SK-N-SH (cell line): Measurements from ENCODE around the gene MORC3. TPM values are rescaled to one million over a fixed set of nuclear protein-coding genes. Genes with fewer than 3 reads are reported as not detected.
"Not testable (repeated sequence)": the region's sequence is repeated elsewhere in the genome, so short reads cannot be mapped to it uniquely, and the experiment has no call there.

ENCODE experiments used
- CTCF ChIA-PET: fragments of 300-600, 350-600 bp; formaldehyde crosslinking; extraction: SDS; loops from one replicate; lab custom pipeline; 2021; lab: Yijun Ruan, JAX
- POLR2A ChIA-PET: fragments of 350-600 bp; sonication (Branson Sonifier 250); formaldehyde crosslinking; extraction: SDS; loops from one replicate; lab custom pipeline; 2020; ENCODE audit warnings: antibody characterized with exemption, inconsistent platforms; lab: Yijun Ruan, JAX
- DNase-seq: peaks from one replicate; pipeline ENCODE4 v3.0.0; 2012
- H2AFZ ChIP-seq: fragments of 200-600 bp; sonication (generic); 2 replicates; pipeline ENCODE4 v1.8.1; 2016; ENCODE audit warnings: antibody characterized with exemption, mild to moderate bottlenecking, low read depth
- H3F3A ChIP-seq: fragments of 200-600 bp; sonication (generic); replicated peaks from 2 replicates; pipeline ENCODE3; 2016; ENCODE audit warnings: antibody characterized with exemption, mild to moderate bottlenecking; ENCODE audit not compliant: insufficient read depth
- H3K27ac ChIP-seq, 2 experiments: fragments of 200-500 bp in 1 of 2; fragments of 200-600 bp in 1 of 2; sonication (Bioruptor generic) in 1 of 2; sonication (generic), shearing (Covaris generic) in 1 of 2; 2 replicates each; pipeline versions ENCODE4 v1.5.1 to v1.6.1; 2014 to 2016; ENCODE audit warnings: low read depth in 2 of 2, inconsistent platforms in 1 of 2, low read length in 1 of 2, mild to moderate bottlenecking in 1 of 2, mixed read lengths in 1 of 2
- H3K27me3 ChIP-seq: fragments of 200-600 bp; sonication (generic), shearing (Covaris generic); 2 replicates; pipeline ENCODE4 v1.6.1; 2016; ENCODE audit warnings: mixed run types; ENCODE audit not compliant: insufficient read depth
- H3K36me3 ChIP-seq, 2 experiments: fragments of 200-500 bp in 1 of 2; fragments of 200-600 bp in 1 of 2; sonication (Bioruptor generic) in 1 of 2; sonication (generic) in 1 of 2; replicated peaks in 1 of 2; 2 replicates each; pipeline versions ENCODE3 to v1.5.1; 2014 to 2016; ENCODE audit warnings: low read length in 1 of 2, mild to moderate bottlenecking in 1 of 2; ENCODE audit not compliant: insufficient read depth in 2 of 2, control insufficient read depth in 1 of 2
- H3K4me1 ChIP-seq, 2 experiments: fragments of 200-500 bp in 1 of 2; fragments of 200-600 bp in 1 of 2; sonication (Bioruptor generic) in 1 of 2; sonication (generic), shearing (Covaris generic) in 1 of 2; 2 replicates each; pipeline versions ENCODE4 v1.5.1 to v1.6.1; 2014 to 2016; ENCODE audit warnings: low read depth in 1 of 2, low read length in 1 of 2, mixed run types in 1 of 2; ENCODE audit not compliant: insufficient read depth in 2 of 2, control insufficient read depth in 1 of 2
- H3K4me2 ChIP-seq: fragments of 200-600 bp; sonication (generic), shearing (Covaris generic); 2 replicates; pipeline ENCODE4 v1.6.1; 2017; ENCODE audit warnings: mixed run types
- H3K4me3 ChIP-seq, 2 experiments: fragments of 200-500 bp in 1 of 2; fragments of 200-600 bp in 1 of 2; sonication (Bioruptor generic) in 1 of 2; sonication (generic), shearing (Covaris generic) in 1 of 2; 2 replicates each; pipeline versions ENCODE4 v1.5.1 to v1.8.1; 2014 to 2016; ENCODE audit warnings: low read depth in 2 of 2, inconsistent platforms in 1 of 2, low read length in 1 of 2, mild to moderate bottlenecking in 1 of 2, mixed read lengths in 1 of 2, moderate library complexity in 1 of 2
- H3K79me2 ChIP-seq: fragments of 200-600 bp; sonication (generic); 2 replicates; pipeline ENCODE4 v1.8.1; 2017; ENCODE audit warnings: mild to moderate bottlenecking; ENCODE audit not compliant: insufficient read depth
- H3K9ac ChIP-seq: fragments of 200-600 bp; sonication (generic); 2 replicates; pipeline ENCODE4 v1.6.1; 2017; ENCODE audit warnings: mixed run types
- H3K9me2 ChIP-seq: fragments of 200-600 bp; sonication (generic); 2 replicates; pipeline ENCODE4 v1.6.1; 2017; ENCODE audit warnings: mixed run types
- H3K9me3 ChIP-seq: fragments of 200-600 bp; sonication (generic); 2 replicates; pipeline ENCODE4 v1.6.1; 2017; ENCODE audit warnings: mixed run types, mild to moderate bottlenecking, moderate library complexity
- H4K20me1 ChIP-seq: fragments of 200-600 bp; sonication (generic); 2 replicates; pipeline ENCODE4 v1.6.1; 2017; ENCODE audit warnings: mild to moderate bottlenecking, mixed run types; ENCODE audit not compliant: insufficient read depth
- CHD2 ChIP-seq: fragments of 150-350 bp; IDR thresholded peaks from 2 replicates; pipeline ENCODE4 v1.6.1; 2018; ENCODE audit warnings: low read length; ENCODE audit not compliant: partially characterized antibody
- ELF1 ChIP-seq: IDR thresholded peaks from 2 replicates; pipeline ENCODE4 v1.4.0; 2012
- EP300 ChIP-seq, 2 experiments: IDR thresholded peaks; 2 replicates each; pipeline versions ENCODE4 v1.4.0 to v1.6.1; 2012; ENCODE audit warnings: borderline replicate concordance in 1 of 2, low read depth in 1 of 2, low read length in 1 of 2
- FOSL2 ChIP-seq: IDR thresholded peaks from 2 replicates; pipeline ENCODE4 v1.4.0; 2012; ENCODE audit warnings: low read depth, mild to moderate bottlenecking, moderate library complexity, borderline replicate concordance
- GABPA ChIP-seq: IDR thresholded peaks from 2 replicates; pipeline ENCODE4 v1.4.0; 2012; ENCODE audit warnings: low read depth, mild to moderate bottlenecking
- GATA2 ChIP-seq: sonication (generic); formaldehyde crosslinking; IDR thresholded peaks from 2 replicates; pipeline ENCODE4 v1.5.0; 2020; ENCODE audit warnings: mild to moderate bottlenecking, missing genetic modification reagents
- RAD21 ChIP-seq: IDR thresholded peaks from 2 replicates; pipeline ENCODE4 v1.6.1; 2012; ENCODE audit warnings: mild to moderate bottlenecking, low read length
- RCOR1 ChIP-seq: fragments of 150-350 bp; IDR thresholded peaks from 2 replicates; pipeline ENCODE4 v1.6.1; 2017; ENCODE audit warnings: antibody characterized with exemption, low read length
- RFX5 ChIP-seq: IDR thresholded peaks from 2 replicates; pipeline ENCODE4 v1.6.1; 2012; ENCODE audit warnings: mild to moderate bottlenecking, improper control_type of control experiment, low read length
- TCF12 ChIP-seq: IDR thresholded peaks from 2 replicates; pipeline ENCODE4 v1.4.0; 2012
- TEAD4 ChIP-seq: IDR thresholded peaks from 2 replicates; pipeline ENCODE4 v1.4.0; 2012; ENCODE audit warnings: mild to moderate bottlenecking, borderline replicate concordance; ENCODE audit not compliant: insufficient read depth
- WGBS: methylation state at CpG from one replicate; pipeline ENCODE4 v1.1.6; 2017; ENCODE audit warnings: low lambda C conversion rate; 5-methylcytosine and 5-hydroxymethylcytosine counted together
- polyA plus RNA-seq, 3 experiments: library from polyadenylated mRNA; depleted of rRNA; stranded (reverse); fragments of >200 nt; gene quantifications; 2 replicates each; pipeline ENCODE4 v1.2.3, GENCODE V29; 2012
- TF ChIP-seq, protein P1 (sequence below): fragments of 200-600 bp; sonication (generic); IDR thresholded peaks from 2 replicates; pipeline ENCODE4 v1.6.1; 2017; ENCODE audit warnings: antibody characterized with exemption, mild to moderate bottlenecking, moderate library complexity
- TF ChIP-seq, protein P2 (sequence below): fragments of 150-350 bp; IDR thresholded peaks from 2 replicates; pipeline ENCODE4 v1.6.1; 2016; ENCODE audit warnings: mild to moderate bottlenecking, low read depth, low read length
- TF ChIP-seq, protein P3 (sequence below): IDR thresholded peaks from 2 replicates; pipeline ENCODE4 v1.4.0; 2012; ENCODE audit warnings: low read depth
- TF ChIP-seq, protein P4 (sequence below): IDR thresholded peaks from 2 replicates; pipeline ENCODE4 v1.4.0; 2012; ENCODE audit warnings: low read depth, borderline replicate concordance

MORC3 gene
- polyA plus RNA-seq, 1 of the 3 experiments (the other 2 are of a cell fraction), result 8.2 TPM

DNA sequence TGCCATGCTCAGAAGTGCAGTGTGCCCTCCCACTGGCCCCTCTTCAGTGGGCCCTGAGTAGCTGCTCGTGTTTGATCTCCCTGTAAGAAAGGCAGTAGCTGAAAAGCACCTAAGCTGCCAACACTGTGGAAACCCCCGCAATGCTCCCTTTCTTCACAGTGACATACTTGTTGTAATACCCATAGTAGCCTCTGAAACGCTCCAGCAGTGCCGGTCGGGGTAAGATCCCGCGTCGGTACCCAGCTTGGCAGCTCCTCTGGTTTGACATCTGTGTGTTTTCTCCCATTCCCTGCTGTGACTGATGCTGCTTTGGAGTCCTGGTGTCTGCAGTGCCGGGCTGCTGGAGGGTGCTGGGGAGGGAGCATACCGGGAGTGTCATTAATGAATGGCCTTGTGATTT lies 68.8 kb downstream of the MORC3 start:
- no peak overlapping the region for H2AFZ ChIP-seq
- CTCF ChIA-PET, result interaction anchor here (0.9 to 1.6 kb wide), 3 partner anchors 9 to 39 kb away, joined by 3 read pairs; no protein-coding TSS in a partner anchor
- no peak for TF ChIP-seq TEAD4
- TF ChIP-seq, protein P1, sequence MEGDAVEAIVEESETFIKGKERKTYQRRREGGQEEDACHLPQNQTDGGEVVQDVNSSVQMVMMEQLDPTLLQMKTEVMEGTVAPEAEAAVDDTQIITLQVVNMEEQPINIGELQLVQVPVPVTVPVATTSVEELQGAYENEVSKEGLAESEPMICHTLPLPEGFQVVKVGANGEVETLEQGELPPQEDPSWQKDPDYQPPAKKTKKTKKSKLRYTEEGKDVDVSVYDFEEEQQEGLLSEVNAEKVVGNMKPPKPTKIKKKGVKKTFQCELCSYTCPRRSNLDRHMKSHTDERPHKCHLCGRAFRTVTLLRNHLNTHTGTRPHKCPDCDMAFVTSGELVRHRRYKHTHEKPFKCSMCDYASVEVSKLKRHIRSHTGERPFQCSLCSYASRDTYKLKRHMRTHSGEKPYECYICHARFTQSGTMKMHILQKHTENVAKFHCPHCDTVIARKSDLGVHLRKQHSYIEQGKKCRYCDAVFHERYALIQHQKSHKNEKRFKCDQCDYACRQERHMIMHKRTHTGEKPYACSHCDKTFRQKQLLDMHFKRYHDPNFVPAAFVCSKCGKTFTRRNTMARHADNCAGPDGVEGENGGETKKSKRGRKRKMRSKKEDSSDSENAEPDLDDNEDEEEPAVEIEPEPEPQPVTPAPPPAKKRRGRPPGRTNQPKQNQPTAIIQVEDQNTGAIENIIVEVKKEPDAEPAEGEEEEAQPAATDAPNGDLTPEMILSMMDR, result peak; percentile 36
- TF ChIP-seq, all 33 proteins: peak for 1
- Histone ChIP-seq H3K27ac (no peak overlapping the region), H3F3A (no peaks in the 10 kb centered on the region), H3K4me1 (peaks cover 0 to 4% of the 10 kb centered on the region in 2 experiments; a peak in 1 of 4 replicates), H3K4me3 (no peak overlapping the region), H3K79me2 (0 out of 2 replicates have a peak, but pooled peaks cover 3% of the 10 kb centered on the region), H3K9me2 (no peaks in the 10 kb centered on the region), H3K36me3 (no peaks in the 10 kb centered on the region), H3K9me3 (no peaks in the 10 kb centered on the region), H3K4me2 (no peak overlapping the region), H3K27me3 (no peaks in the 10 kb centered on the region), H4K20me1 (no peaks in the 10 kb centered on the region), H3K9ac (no peak overlapping the region)
- POLR2A ChIA-PET, result no interaction called here
- WGBS, result 70% methylated on average over 3 of the region's 10 CpGs
- DNase-seq, result peak; percentile 49

DNA sequence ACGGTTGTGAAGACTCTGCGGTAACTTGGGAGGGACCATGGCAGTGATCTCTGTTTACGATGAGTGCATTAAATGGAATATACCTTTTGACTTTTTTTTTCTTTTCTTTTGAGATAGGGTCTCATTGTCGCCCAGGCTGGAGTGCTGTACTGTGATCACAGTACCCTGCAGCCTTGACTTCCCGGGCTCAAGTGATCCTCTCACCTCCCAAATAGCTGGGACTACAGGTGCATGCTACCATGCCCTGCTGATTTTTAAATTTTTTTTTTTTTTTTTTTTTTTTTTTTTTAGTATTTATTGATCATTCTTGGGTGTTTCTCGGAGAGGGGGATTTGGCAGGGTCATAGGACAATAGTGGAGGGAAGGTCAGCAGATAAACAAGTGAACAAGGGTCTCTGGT lies 71.7 kb downstream of the MORC3 start:
- H3K4me3 ChIP-seq, H3K36me3 ChIP-seq, H3K27me3 ChIP-seq, H3K9ac ChIP-seq, H3K9me3 ChIP-seq, H3K9me2 ChIP-seq, H3K79me2 ChIP-seq, H3F3A ChIP-seq, H3K4me2 ChIP-seq, DNase-seq, H3K4me1 ChIP-seq, H3K27ac ChIP-seq, H2AFZ ChIP-seq, POLR2A ChIA-PET, H4K20me1 ChIP-seq: not testable (repeated sequence)
- 94% methylated on average over 6 of the region's 6 CpGs for WGBS
- CTCF ChIA-PET, result interaction anchor here (1.4 kb wide), 1 partner anchor 9 kb away, joined by 5 read pairs; no protein-coding TSS in a partner anchor

DNA sequence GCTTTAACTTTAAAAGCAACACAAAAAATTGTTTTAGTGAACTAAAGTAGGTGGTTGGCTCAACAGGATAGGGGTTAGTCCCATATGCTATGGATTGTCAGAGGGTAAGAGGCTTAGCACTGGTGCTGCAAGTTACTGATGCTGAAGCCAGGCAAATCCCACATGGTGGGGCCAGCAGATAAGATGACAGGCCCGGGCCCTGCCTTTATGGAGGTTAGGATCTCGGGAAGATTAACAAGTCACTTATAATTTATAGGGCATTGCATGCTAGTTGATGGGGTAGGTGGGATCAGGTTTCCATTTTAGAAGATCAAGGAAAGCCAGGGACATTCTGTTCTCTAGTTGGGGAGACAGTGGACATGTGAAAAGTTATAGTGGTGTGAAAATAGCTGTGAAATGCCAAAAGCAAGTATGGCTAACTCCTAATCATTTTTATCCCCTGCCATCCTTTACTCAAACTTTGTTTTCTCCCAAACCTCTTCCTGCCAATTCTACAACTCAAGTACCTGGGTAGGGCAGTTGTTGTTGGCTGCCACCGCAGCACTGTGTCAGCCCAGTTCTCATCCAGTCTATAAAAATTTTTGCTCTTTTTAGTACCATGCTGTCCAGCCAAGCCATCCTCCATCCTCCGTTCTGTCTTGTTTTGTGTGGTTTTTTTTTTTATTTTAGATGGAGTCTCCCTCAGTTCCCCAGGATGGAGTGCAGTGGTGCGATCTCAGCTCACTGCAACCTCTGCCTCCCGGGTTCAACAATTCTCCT lies 75.5 kb downstream of the MORC3 start:
- H3K9me3 ChIP-seq, result no peaks in the 10 kb centered on the region
- no peaks in the 10 kb centered on the region for H4K20me1 ChIP-seq
- no peak overlapping the region for H3K9ac ChIP-seq
- 91% methylated on average over 6 of the region's 6 CpGs for WGBS
- H3K27ac ChIP-seq, result no peak overlapping the region
- no peak overlapping the region for H2AFZ ChIP-seq
- no peaks in the 10 kb centered on the region for H3K79me2 ChIP-seq
- POLR2A ChIA-PET, result no interaction called here
- no peak for DNase-seq
- H3K4me2 ChIP-seq, result no peak overlapping the region
- peaks cover 0 to 14% of the 10 kb centered on the region in 2 experiments for H3K36me3 ChIP-seq
- no peaks in the 10 kb centered on the region for H3K27me3 ChIP-seq
- CTCF ChIA-PET, result no interaction called here
- no peak overlapping the region for H3K4me3 ChIP-seq
- H3F3A ChIP-seq, result no peaks in the 10 kb centered on the region
- H3K9me2 ChIP-seq, result no peaks in the 10 kb centered on the region
- H3K4me1 ChIP-seq, result no peaks in the 10 kb centered on the region
- no peak for TF ChIP-seq TCF12
- TF ChIP-seq GABPA, result no peak
- TF ChIP-seq, protein P1, result no peak
- no peak for TF ChIP-seq EP300 (IDR thresholded peaks at IDR 0.05; ENCODE audit: borderline replicate concordance in 1 of 2, low read depth in 1 of 2, low read length in 1 of 2)
- no peak for TF ChIP-seq RAD21
- no peak for TF ChIP-seq RCOR1
- TF ChIP-seq CHD2, result no peak
- TF ChIP-seq, protein P2, sequence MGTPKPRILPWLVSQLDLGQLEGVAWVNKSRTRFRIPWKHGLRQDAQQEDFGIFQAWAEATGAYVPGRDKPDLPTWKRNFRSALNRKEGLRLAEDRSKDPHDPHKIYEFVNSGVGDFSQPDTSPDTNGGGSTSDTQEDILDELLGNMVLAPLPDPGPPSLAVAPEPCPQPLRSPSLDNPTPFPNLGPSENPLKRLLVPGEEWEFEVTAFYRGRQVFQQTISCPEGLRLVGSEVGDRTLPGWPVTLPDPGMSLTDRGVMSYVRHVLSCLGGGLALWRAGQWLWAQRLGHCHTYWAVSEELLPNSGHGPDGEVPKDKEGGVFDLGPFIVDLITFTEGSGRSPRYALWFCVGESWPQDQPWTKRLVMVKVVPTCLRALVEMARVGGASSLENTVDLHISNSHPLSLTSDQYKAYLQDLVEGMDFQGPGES, result no peak
- no peak for TF ChIP-seq GATA2 (CRISPR knock-in tag)
- TF ChIP-seq RFX5, result no peak
- no peak for TF ChIP-seq ELF1
- TF ChIP-seq, protein P3, sequence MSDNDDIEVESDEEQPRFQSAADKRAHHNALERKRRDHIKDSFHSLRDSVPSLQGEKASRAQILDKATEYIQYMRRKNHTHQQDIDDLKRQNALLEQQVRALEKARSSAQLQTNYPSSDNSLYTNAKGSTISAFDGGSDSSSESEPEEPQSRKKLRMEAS, result no peak
- TF ChIP-seq, protein P4, sequence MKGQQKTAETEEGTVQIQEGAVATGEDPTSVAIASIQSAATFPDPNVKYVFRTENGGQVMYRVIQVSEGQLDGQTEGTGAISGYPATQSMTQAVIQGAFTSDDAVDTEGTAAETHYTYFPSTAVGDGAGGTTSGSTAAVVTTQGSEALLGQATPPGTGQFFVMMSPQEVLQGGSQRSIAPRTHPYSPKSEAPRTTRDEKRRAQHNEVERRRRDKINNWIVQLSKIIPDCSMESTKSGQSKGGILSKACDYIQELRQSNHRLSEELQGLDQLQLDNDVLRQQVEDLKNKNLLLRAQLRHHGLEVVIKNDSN, result no peak
- no peak for TF ChIP-seq FOSL2
